HG02981 (cell line): ENCODE data around the gene ANXA2.

Experiments used
- ATAC-seq: cut with Tn5 transposase; IDR thresholded peaks from one replicate; pipeline ENCODE4 v1.9.1; 2021; ENCODE audit warnings: mild to moderate bottlenecking, moderate library complexity; ENCODE audit not compliant: unreplicated experiment

Gene ANXA2

GRCh38 chr15:60390871-60391501, 6.8 kb downstream of the ANXA2 start:
- ATAC-seq = no peak

- no peak for ATAC-seq
Observed at GRCh38 chr15:60390231-60390630, 7.6 kb downstream of the ANXA2 start.

- peak; percentile 68 for ATAC-seq
Observed at GRCh38 chr15:60389261-60390077, 8.3 kb downstream of the ANXA2 start.

GRCh38 chr15:60387321-60387720, 10.5 kb downstream of the ANXA2 start:
- no peak for ATAC-seq

- ATAC-seq = no peak
Observed at GRCh38 chr15:60386615-60387014, 11.2 kb downstream of the ANXA2 start.

- no peak for ATAC-seq
Observed at GRCh38 chr15:60385620-60386552, 11.9 kb downstream of the ANXA2 start.

- ATAC-seq = no peak
Observed at GRCh38 chr15:60384526-60385126, 13.2 kb downstream of the ANXA2 start.

- no peak for ATAC-seq
Observed at GRCh38 chr15:60384053-60384452, 13.7 kb downstream of the ANXA2 start.

GRCh38 chr15:60382773-60383674, 14.8 kb downstream of the ANXA2 start:
- ATAC-seq = no peak

GRCh38 chr15:60381148-60381788, 16.5 kb downstream of the ANXA2 start:
- ATAC-seq = no peak

- ATAC-seq = no peak
Observed at GRCh38 chr15:60379525-60380274, 18.1 kb downstream of the ANXA2 start.

GRCh38 chr15:60379185-60379524, 18.6 kb downstream of the ANXA2 start:
- ATAC-seq = no peak

GRCh38 chr15:60376677-60377095, 21.1 kb downstream of the ANXA2 start:
- ATAC-seq = no peak

GRCh38 chr15:60375306-60375705, 22.5 kb downstream of the ANXA2 start:
- ATAC-seq = no peak

GRCh38 chr15:60374628-60375081, 23.1 kb downstream of the ANXA2 start:
- ATAC-seq = no peak

- no peak for ATAC-seq
Observed at GRCh38 chr15:60374209-60374608, 23.6 kb downstream of the ANXA2 start.

GRCh38 chr15:60373745-60374144, 24.0 kb downstream of the ANXA2 start:
- ATAC-seq = no peak

GRCh38 chr15:60373327-60373726, 24.5 kb downstream of the ANXA2 start:
- ATAC-seq = no peak

GRCh38 chr15:60372756-60373155, 25.0 kb downstream of the ANXA2 start:
- ATAC-seq = no peak
